Activated CD4-positive, CD25-positive, alpha-beta regulatory T cell treated with anti-CD3 and anti-CD28 coated beads, Interleukin-2, amount 50 U/mL, for 24 hours (primary cell): ENCODE data around the gene ENOSF1.
A peak's percentile ranks its signal among the peaks of the same experiment; 100 is the strongest.

Source experiments
- ATAC-seq, 2 donors: fragments of 150-1000 bp; cut with Tn5 transposase; one replicate each; pipeline ENCODE4 v1.10.0; 2021; ENCODE audit warnings: mild to moderate bottlenecking in 1 of 2, moderate library complexity in 1 of 2

The ENOSF1 gene

GRCh38 chr18:670522-670921, 41.9 kb downstream of the ENOSF1 start:
- ATAC-seq: no peak

GRCh38 chr18:669077-669476, 43.4 kb downstream of the ENOSF1 start:
- ATAC-seq: no peak

- ATAC-seq: no peak
These were observed 44.2 kb downstream of the ENOSF1 start for GRCh38 chr18:668260-668659.

GRCh38 chr18:666628-667027, 45.8 kb downstream of the ENOSF1 start:
- ATAC-seq: no peak

- no peak for ATAC-seq
These were observed 46.3 kb downstream of the ENOSF1 start for GRCh38 chr18:666177-666576.

GRCh38 chr18:662197-662596, 50.2 kb downstream of the ENOSF1 start:
- no peak for ATAC-seq

- ATAC-seq: no peak
These were observed 52.8 kb downstream of the ENOSF1 start for GRCh38 chr18:659597-659996.

- no peak for ATAC-seq
These were observed 53.4 kb downstream of the ENOSF1 start for GRCh38 chr18:658947-659533.

GRCh38 chr18:658001-658946, 54.2 kb downstream of the ENOSF1 start:
- peak; percentile 55 to 64 for ATAC-seq

- peak; percentile 47 to 57 for ATAC-seq
These were observed 55.0 kb downstream of the ENOSF1 start, which contains the start of gene TYMS for GRCh38 chr18:657311-658000. Gene TYMS (plus strand): TSS chr18:657653. CDS start chr18:657743, 90 bp downstream.

GRCh38 chr18:655445-655844, 57.0 kb downstream of the ENOSF1 start:
- ATAC-seq: no peak

- no peak for ATAC-seq
These were observed 57.8 kb downstream of the ENOSF1 start for GRCh38 chr18:654601-655000.

- ATAC-seq: no peak
These were observed 58.9 kb downstream of the ENOSF1 start for GRCh38 chr18:653512-653911.

- ATAC-seq: no peak
These were observed 60.3 kb downstream of the ENOSF1 start for GRCh38 chr18:652131-652530.

GRCh38 chr18:650428-650858, 62.0 kb downstream of the ENOSF1 start:
- ATAC-seq: peak; percentile 32 to 51

GRCh38 chr18:649341-649740, 63.1 kb downstream of the ENOSF1 start:
- ATAC-seq: no peak

- no peak for ATAC-seq
These were observed 65.1 kb downstream of the ENOSF1 start for GRCh38 chr18:647304-647703.

GRCh38 chr18:644395-645004, 67.9 kb downstream of the ENOSF1 start:
- peak; percentile 62 to 63 for ATAC-seq

- ATAC-seq: no peak
These were observed 71.2 kb downstream of the ENOSF1 start for GRCh38 chr18:641224-641623.

GRCh38 chr18:635171-635570, 77.3 kb downstream of the ENOSF1 start:
- ATAC-seq: no peak

- no peak for ATAC-seq
These were observed 77.8 kb downstream of the ENOSF1 start for GRCh38 chr18:634551-635045.

- no peak for ATAC-seq
These were observed 80.9 kb downstream of the ENOSF1 start for GRCh38 chr18:631560-631959.
